HUDEP-2 (cell line): ENCODE results near the gene ITIH5.

ENCODE experiments used
- DNase-seq, 76 experiments: peaks; one replicate each; lab custom pipeline; 2025; ENCODE audit not compliant: unreplicated experiment in 76 of 76; lab: John Stamatoyannopoulos, UW

The ITIH5 gene

GRCh38 chr10:7526017-7526400 lies 140.8 kb downstream of the ITIH5 start:
- DNase-seq, result no peak

GRCh38 chr10:7525314-7526016 lies 141.3 kb downstream of the ITIH5 start:
- DNase-seq, result peak in 42 of 76 experiments; percentile 1 to 72 (median 30)

- DNase-seq, result no peak
These were observed 143.1 kb downstream of the ITIH5 start for GRCh38 chr10:7523656-7524055.

GRCh38 chr10:7520507-7521485 lies 146.0 kb downstream of the ITIH5 start:
- no peak for DNase-seq

- no peak for DNase-seq
These were observed 147.4 kb downstream of the ITIH5 start for GRCh38 chr10:7519351-7519750.

- DNase-seq, result no peak
These were observed 148.1 kb downstream of the ITIH5 start for GRCh38 chr10:7518693-7519092.

- DNase-seq, result no peak
These were observed 151.3 kb downstream of the ITIH5 start for GRCh38 chr10:7515439-7515838.

- no peak for DNase-seq
These were observed 152.8 kb downstream of the ITIH5 start for GRCh38 chr10:7513936-7514335.

GRCh38 chr10:7513455-7513854 lies 153.3 kb downstream of the ITIH5 start:
- no peak for DNase-seq

- DNase-seq, result no peak
These were observed 154.3 kb downstream of the ITIH5 start for GRCh38 chr10:7512487-7512886.

- no peak for DNase-seq
These were observed 155.2 kb downstream of the ITIH5 start for GRCh38 chr10:7511612-7512011.
